ENCODE results near the gene ZNF808. TPM values are rescaled to one million over a fixed set of nuclear protein-coding genes. Genes with fewer than 3 reads are reported as not detected.

The ZNF808 gene
- total and polyA plus RNA-seq, 9 of the 15 experiments (the other 6 are each of a cell fraction or from before 2014, with no cell fraction given), result 3.1 to 20.1 (median 10.9) TPM

DNA sequence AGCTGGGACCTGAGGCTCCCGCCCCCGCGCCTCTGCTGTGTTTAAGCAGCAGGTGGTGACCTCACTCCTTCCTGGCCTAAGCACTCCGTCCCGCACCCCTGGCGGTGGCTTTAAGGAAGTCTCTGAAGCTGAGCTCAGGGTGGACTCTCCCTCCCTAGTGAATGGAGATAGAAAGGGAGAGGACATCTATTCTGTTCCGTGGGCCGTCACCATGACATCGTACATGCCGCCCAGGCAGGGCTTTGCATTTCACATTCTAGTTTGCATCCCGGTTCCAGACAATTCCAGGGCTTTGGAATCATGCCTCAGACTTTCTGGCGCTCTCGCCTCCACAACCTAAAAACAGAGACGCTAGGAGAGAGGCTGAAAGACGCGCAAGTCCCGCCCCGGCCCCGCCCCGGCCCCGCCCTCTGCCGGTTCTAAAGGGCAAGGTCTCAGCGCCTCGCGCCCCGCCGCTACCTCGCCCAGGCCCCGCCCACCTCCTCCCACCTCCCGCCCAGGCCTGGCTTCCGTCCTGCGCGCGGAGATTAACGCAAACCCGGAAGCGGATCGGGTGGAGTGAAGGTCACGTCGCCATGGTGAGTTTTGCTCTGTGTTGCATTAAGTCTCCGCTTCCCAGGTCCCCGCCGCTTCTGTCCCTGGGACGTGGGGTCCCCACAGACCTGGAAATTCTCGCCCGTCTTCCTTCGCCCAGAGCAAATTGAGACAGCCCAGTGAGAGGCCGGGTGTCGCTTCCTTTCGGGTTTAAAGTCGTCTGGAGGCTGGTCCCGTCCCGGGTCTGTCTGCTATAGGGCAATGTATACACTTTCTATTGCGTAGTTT, at the start of gene ZNF808 (continued):
- TF ChIP-seq, protein P1, sequence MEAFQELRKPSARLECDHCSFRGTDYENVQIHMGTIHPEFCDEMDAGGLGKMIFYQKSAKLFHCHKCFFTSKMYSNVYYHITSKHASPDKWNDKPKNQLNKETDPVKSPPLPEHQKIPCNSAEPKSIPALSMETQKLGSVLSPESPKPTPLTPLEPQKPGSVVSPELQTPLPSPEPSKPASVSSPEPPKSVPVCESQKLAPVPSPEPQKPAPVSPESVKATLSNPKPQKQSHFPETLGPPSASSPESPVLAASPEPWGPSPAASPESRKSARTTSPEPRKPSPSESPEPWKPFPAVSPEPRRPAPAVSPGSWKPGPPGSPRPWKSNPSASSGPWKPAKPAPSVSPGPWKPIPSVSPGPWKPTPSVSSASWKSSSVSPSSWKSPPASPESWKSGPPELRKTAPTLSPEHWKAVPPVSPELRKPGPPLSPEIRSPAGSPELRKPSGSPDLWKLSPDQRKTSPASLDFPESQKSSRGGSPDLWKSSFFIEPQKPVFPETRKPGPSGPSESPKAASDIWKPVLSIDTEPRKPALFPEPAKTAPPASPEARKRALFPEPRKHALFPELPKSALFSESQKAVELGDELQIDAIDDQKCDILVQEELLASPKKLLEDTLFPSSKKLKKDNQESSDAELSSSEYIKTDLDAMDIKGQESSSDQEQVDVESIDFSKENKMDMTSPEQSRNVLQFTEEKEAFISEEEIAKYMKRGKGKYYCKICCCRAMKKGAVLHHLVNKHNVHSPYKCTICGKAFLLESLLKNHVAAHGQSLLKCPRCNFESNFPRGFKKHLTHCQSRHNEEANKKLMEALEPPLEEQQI (IDR thresholded peaks at IDR 0.05), result no peak
- TF ChIP-seq PHF8 (IDR thresholded peaks at IDR 0.05; ENCODE audit: borderline replicate concordance, low read length) (peak; percentile 83; the same call in 1 of the 2 replicates), ZFP36 (IDR thresholded peaks at IDR 0.05; ENCODE audit: low read depth, low read length, partially characterized antibody) (peak; percentile 35), TRIM24 (IDR thresholded peaks at IDR 0.05) (no peak; a peak in 1 of 4 replicates), NR4A1 (CRISPR knock-in tag; IDR thresholded peaks at IDR 0.05) (no peak), NR4A1 (tag; IDR thresholded peaks at IDR 0.05) (no peak), POLR2A (conservative IDR thresholded peaks at IDR 0.05) (peak; percentile 81), BRD4 (IDR thresholded peaks at IDR 0.05) (peak; percentile 78; the same call in 1 of the 2 replicates), FOXP1 (CRISPR knock-in tag; IDR thresholded peaks at IDR 0.05) (no peak), SIRT6 (IDR thresholded peaks at IDR 0.05; ENCODE audit: low read depth, low read length) (no peak), DACH1 (IDR thresholded peaks at IDR 0.05; ENCODE audit: partially characterized antibody) (no peak), ZNF551 (CRISPR knock-in tag; IDR thresholded peaks at IDR 0.05) (no peak), ZNF3 (CRISPR knock-in tag; IDR thresholded peaks at IDR 0.05) (no peak), ARNT (IDR thresholded peaks at IDR 0.05) (no peak), SP1 (CRISPR knock-in tag; IDR thresholded peaks at IDR 0.05) (peak; percentile 81), MTA3 (IDR thresholded peaks at IDR 0.05; ENCODE audit: borderline replicate concordance) (no peak), RB1 (IDR thresholded peaks at IDR 0.05; ENCODE audit: low read depth) (peak; percentile 58; the same call in 1 of the 2 replicates), JUNB (CRISPR knock-in tag; conservative IDR thresholded peaks at IDR 0.05) (no peak), ZNF134 (CRISPR knock-in tag; conservative IDR thresholded peaks at IDR 0.05) (no peak), DIDO1 (tag; IDR thresholded peaks at IDR 0.05; ENCODE audit: low read depth) (no peak)
- TF ChIP-seq, protein P2, sequence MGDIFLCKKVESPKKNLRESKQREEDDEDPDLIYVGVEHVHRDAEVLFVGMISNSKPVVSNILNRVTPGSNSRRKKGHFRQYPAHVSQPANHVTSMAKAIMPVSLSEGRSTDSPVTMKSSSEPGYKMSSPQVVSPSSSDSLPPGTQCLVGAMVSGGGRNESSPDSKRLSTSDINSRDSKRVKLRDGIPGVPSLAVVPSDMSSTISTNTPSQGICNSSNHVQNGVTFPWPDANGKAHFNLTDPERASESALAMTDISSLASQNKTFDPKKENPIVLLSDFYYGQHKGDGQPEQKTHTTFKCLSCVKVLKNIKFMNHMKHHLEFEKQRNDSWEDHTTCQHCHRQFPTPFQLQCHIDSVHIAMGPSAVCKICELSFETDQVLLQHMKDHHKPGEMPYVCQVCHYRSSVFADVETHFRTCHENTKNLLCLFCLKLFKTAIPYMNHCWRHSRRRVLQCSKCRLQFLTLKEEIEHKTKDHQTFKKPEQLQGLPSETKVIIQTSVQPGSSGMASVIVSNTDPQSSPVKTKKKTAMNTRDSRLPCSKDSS (IDR thresholded peaks at IDR 0.05; ENCODE audit: low read depth, partially characterized antibody), result no peak
- TF ChIP-seq, protein P3, sequence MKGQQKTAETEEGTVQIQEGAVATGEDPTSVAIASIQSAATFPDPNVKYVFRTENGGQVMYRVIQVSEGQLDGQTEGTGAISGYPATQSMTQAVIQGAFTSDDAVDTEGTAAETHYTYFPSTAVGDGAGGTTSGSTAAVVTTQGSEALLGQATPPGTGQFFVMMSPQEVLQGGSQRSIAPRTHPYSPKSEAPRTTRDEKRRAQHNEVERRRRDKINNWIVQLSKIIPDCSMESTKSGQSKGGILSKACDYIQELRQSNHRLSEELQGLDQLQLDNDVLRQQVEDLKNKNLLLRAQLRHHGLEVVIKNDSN (CRISPR knock-in tag; IDR thresholded peaks at IDR 0.05), result no peak
- TF ChIP-seq, protein P4, sequence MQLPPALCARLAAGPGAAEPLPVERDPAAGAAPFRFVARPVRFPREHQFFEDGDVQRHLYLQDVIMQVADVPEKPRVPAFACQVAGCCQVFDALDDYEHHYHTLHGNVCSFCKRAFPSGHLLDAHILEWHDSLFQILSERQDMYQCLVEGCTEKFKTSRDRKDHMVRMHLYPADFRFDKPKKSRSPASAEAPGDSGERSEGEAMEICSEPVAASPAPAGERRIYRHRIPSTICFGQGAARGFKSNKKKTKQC (CRISPR knock-in tag; IDR thresholded peaks at IDR 0.05), result 0 out of 2 replicates have a peak, but pooled peaks have one; percentile 63
- TF ChIP-seq, protein P5, sequence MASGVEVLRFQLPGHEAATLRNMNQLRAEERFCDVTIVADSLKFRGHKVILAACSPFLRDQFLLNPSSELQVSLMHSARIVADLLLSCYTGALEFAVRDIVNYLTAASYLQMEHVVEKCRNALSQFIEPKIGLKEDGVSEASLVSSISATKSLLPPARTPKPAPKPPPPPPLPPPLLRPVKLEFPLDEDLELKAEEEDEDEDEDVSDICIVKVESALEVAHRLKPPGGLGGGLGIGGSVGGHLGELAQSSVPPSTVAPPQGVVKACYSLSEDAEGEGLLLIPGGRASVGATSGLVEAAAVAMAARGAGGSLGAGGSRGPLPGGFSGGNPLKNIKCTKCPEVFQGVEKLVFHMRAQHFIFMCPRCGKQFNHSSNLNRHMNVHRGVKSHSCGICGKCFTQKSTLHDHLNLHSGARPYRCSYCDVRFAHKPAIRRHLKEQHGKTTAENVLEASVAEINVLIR (CRISPR knock-in tag; IDR thresholded peaks at IDR 0.05), result no peak
